Hindlimb muscle (tissue), 1 donor: Measurements from ENCODE around the gene TPI1. TPM values are rescaled to one million over a fixed set of nuclear protein-coding genes. Genes with fewer than 3 reads are reported as not detected.
"Not testable (repeated sequence)": the region's sequence is repeated elsewhere in the genome, so short reads cannot be mapped to it uniquely, and the experiment has no call there.

ENCODE experiments used
- DNase-seq: peaks from one replicate; pipeline ENCODE4 v3.0.0-alpha.2; 2013
- polyA plus RNA-seq: library from polyadenylated mRNA; unstranded; fragments of 120-200 nt; gene quantifications from one replicate; pipeline ENCODE4 v1.2.1, GENCODE V29; 2013; ENCODE audit not compliant: insufficient read length

Gene TPI1
- polyA plus RNA-seq, 1 donor = 1,016 TPM

- no peak for DNase-seq
Observed at GRCh38 chr12:6894321-6894720, 27.0 kb downstream of the TPI1 start.

- no peak for DNase-seq
Observed at GRCh38 chr12:6896846-6897435, 29.6 kb downstream of the TPI1 start.

DNA sequence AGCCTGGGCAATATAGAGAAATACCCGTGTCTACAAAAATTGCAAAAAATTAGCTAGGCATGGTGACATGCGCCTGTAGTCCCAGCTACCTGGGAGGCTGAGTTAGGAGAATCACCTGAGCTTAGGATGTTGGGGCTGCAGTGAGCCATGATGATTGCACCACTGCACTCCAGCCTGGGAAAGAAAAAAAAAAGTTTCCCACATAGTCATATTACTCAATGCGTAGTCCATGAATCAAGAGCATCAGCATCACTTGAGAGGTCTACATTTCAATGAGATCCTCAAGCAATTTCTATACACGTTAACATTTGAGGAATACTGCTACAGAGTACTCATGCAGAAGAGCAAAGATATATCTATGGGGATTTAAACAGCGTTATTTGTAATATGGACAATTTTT lies 32.1 kb downstream of the TPI1 start:
- DNase-seq = no peak

DNA sequence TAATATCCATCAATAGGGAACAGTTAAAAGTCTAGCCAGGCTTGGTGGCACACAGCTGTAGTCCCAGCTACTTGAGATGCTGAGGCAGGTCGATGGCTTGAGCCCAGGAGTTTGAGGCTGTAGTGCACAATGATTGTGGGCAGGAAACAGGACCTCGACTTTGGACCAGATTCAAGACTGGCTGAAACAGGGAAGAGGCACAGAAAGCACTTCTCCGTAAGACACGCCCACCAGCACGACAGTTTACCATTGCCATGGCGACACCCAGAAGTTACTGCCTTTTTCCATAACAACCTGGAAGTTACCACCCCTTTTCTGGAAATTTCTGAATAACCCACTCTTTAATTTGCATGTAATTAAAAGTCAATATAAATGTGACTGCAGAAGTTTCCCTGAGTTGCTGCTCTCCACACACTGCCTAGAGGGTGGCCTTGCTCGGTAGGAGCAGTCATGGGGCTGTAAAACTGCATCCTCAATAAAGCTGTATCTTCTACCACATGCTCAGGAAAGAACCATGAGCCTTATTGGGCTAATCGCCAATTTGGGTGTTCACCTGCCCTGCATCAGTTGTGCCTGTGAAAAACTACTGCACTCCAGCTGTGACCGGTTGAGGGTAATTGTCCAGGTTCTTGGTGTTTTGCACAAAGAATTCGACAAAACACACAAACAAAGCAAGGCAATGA lies 32.6 kb downstream of the TPI1 start:
- DNase-seq = no peak

GRCh38 chr12:6902448-6902847 lies 35.1 kb downstream of the TPI1 start:
- no peak for DNase-seq

GRCh38 chr12:6903722-6904121 lies 36.4 kb downstream of the TPI1 start:
- no peak for DNase-seq

GRCh38 chr12:6904280-6905276 lies 37.2 kb downstream of the TPI1 start, which contains the start of gene LRRC23:
Gene LRRC23, plus strand, starts transcription at chr12:6904822. Its CDS starts 812 bp downstream, at chr12:6905634.
- peak; percentile 97 for DNase-seq

DNA sequence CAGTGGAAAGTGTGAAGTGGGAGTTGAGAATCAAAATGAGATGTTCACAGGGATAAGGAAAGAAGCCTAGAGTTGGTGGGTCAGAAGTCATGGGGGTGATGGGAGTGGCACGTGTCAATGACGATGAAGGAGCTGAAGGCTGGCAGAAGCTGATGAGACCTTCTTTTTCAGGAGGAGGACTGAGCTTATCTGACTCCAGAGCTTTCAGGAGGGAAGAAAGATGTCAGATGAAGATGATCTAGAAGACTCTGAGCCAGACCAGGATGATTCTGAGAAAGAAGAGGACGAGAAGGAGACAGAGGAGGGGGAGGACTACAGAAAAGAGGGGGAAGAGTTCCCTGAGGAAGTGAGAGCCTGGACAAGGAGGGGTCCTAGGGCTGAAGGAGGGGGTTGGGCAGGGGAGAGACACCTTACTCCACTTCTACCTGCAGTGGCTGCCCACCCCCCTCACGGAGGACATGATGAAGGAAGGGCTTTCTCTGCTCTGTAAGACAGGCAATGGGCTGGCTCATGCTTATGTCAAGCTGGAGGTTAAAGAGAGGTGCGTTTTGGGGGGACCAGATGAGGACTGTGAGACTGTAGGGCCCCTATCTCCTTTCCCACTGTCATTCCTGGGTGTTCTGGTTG lies 38.2 kb downstream of the TPI1 start:
- no peak for DNase-seq

- DNase-seq = not testable (repeated sequence)
Observed at GRCh38 chr12:6908141-6908540, 40.8 kb downstream of the TPI1 start.

DNA sequence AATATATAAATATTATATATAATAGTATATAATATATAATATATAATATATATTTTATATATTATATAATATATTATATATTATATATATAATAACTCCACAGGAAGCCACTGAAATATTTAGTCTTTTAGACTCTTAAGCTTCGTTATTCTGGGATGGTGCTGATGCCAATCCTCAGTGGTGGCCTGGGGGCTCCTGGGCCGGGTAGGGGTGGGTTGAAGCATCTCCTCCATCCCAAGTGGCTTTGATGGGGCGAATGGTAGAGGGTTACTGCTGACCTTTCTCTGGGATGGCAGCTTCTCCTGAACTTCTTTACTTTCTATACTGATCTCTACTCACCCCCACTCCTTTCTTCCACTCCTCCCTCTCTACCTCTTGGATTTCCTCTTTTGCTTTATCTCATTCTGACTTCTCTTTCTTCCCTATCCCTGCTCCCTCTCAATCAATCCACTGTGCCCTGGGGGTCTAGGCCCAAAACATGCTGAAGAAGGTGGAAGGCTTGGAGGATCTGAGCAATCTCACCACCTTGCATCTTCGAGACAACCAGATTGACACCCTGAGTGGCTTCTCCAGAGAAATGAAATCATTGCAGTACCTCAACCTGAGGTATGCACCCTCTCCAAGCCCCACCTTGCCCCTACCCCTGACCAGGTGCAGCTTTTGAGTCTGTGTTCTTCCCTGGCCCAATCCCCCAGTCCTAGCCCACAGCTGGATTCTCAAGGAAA lies 42.3 kb downstream of the TPI1 start:
- DNase-seq = no peak

GRCh38 chr12:6912164-6912935 lies 45.0 kb downstream of the TPI1 start:
- DNase-seq = no peak

- no peak for DNase-seq
Observed at GRCh38 chr12:6914246-6914946, 47.1 kb downstream of the TPI1 start, which contains the start of gene ENO2. Gene ENO2, plus strand, starts transcription at chr12:6914580. Its CDS starts 1,253 bp downstream, at chr12:6915833.

DNA sequence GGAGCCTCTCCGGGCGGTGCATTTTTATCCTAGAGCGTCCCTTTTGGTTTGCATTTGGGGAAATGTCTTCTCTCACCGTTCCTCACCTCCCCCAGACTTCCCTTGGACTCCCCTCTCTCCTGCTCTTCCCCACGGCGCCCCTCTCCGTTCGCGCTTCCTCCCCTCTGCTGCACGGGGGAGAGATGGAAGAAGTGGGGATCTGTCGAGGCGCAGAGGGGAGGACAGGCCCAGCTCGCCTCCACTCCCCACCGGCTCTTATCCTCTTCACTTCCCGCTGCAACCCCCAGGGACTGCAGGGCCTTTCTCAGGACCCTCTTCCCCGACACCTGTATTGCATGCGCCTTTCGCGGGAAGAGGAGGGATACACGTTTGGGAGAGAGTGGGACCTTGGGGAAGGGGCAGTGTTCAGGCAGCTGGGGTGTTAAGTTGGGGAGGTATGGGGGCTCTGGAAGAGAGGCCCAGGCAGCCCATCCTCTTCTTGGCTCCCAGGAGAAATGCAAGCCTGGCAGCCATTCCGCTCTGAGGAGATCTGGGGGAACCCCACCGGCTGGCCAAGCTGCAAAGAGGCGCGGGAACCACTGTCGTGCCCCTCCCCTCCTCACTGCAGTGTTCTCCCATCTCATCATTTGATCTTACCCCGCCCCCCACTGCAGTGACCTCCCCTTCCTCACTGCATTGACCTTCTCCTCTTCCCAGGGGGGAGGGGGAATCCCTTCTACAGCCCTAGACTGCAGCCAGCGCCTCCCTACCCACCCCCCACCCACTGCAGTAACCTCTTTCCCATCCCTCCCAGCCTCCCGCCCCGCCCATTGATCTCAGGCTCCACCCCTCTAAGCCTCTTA lies 47.8 kb downstream of the TPI1 start:
- DNase-seq = no peak

DNA sequence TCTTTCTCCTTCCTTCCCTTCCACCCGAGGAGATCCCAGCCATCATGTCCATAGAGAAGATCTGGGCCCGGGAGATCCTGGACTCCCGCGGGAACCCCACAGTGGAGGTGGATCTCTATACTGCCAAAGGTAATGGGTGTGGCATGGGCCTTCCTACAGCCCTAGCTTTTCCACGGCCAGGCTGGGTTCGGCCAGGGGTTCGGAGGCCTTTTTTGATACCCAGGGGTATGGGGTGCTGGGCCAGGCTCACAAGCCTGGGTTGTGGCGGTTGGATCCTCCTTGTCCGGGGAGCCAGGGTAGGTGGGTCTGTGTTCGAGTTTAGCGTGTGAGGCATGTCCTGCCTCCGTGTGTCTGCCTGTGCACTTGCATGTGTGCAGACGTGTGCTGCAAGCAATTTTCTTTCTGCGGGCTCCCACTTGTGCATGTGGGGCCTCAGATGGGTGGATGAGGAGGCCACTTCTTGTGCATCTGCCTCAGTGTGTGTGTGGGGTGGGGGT lies 48.5 kb downstream of the TPI1 start:
- DNase-seq = no peak

- no peak for DNase-seq
Observed at GRCh38 chr12:6916426-6917200, 49.3 kb downstream of the TPI1 start.

GRCh38 chr12:6917491-6918231 lies 50.3 kb downstream of the TPI1 start:
- DNase-seq = no peak

DNA sequence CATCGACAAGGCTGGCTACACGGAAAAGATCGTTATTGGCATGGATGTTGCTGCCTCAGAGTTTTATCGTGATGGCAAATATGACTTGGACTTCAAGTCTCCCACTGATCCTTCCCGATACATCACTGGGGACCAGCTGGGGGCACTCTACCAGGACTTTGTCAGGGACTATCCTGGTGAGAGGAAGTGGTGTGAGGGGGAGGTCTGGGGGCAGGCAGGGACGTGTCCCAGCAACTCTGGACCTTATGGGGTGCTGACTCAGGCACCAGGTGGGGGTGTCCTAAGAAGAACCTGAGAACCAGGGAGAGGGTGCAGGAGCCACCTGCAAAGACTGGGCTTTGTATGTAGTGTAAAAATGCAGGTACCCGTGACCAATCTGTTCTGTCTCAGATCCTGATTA lies 52.3 kb downstream of the TPI1 start:
- no peak for DNase-seq
